ENCODE data around the gene CFAP43.
A peak's percentile ranks its signal among the peaks of the same experiment; 100 is the strongest.

The CFAP43 gene

GRCh38 chr10:104130041-104130440, 102.1 kb downstream of the CFAP43 start:
- no peak for DNase-seq

- no peak for DNase-seq
Observed at GRCh38 chr10:104128214-104128613, 104.0 kb downstream of the CFAP43 start.

DNA sequence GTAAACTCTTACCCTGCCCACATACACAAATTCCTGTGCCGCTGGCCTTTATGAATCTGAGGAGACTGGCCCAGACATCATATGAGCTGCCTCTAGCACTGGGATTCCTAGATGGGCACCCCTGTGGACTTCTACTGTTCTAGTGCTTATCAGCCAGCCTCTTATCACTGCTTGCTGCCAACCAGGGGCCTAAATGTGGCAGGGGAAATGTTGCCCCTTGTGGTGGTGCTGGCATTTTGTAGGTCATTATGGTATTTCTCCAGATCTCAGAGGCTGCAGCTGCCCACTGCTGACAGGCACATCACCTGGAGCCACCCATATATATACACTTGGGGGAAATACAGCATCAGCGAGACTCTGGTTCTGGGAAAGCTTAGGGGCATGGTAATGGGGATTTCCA, 104.8 kb downstream of the CFAP43 start:
- no peak for DNase-seq

GRCh38 chr10:104123397-104123796, 108.8 kb downstream of the CFAP43 start:
- peak; percentile 36 for DNase-seq

DNA sequence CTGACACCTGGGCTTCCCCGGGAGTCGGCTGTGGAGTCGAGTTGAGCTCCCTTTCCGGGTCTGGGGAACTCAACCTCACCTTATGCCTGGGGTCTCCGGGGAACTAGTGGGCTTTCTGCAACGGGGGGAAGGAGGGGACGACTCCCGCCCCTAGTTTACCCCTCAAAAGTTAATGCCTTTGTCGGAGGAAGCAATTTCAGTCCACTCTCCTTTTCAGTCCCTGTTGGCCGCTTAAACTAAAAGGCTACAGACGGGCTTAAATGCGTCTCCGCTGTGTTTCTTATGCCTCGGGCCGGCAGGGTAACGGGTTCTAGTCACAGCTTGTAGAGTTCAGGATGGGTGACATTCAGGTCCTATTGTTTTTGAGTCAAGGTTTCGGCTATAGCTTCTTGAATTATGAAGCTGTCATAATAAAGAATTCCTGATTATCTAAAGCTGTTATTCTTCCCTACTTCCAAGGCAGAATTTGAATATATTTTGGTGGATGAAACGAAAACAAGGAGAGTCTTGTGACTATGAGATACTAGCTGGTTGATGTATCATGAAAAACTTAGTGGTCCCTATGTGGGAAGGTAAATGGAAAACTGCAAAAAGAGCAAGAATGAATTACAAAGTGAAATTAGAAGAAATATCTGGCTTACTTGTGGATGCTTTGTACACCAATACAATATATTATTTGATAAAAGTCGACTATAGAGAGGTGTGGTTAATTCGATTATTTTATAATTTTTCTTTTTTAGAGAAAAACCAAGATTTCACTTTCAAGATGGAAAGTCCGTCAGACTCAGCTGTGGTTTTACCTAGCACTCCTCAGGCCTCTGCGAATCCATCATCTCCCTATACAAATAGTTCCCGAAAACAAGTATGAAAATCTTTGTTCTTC, 109.7 kb downstream of the CFAP43 start:
- DNase-seq, result no peak

DNA sequence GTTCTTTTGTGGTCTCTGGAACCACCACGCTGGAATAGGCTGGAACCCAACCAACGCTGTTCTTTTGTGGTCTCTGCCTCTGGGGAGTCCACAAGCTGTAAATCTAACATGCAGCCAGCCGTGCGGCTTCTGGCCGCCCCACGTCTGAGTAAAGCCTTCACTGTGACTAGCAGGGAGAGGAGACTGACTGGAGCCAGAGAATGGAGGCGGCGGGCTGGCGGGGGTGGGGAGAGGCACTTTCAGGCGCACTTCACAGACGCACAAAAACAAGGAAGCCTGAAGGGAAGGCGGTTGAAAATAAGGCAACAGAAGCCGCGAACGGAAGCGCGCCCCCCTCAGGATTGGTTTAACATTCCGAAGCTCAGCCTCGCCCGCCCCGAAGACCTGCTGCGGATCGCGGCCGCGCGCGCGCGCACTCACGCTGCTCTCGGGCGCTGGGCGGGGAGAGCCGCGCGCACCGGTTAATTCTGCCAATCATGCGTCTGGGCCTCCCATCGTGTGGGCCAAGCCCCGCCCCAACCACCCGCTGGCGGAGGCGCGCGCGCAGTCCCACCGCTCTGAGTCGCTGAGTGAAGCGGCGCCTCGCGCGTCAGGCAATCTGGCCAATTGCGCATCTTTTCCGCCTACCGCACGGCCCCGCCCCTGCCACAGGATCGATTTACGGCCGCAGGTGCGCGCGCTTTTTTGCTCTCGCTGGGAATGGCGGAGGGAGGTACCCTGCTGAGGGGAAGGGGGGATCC, 110.5 kb downstream of the CFAP43 start, which contains the start of gene SFR1:
SFR1 (plus strand) TSS at position 687 of the 740 bp plus-strand sequence; CDS start at position 700, 13 bp downstream.
- peak; percentile 99 for DNase-seq

DNA sequence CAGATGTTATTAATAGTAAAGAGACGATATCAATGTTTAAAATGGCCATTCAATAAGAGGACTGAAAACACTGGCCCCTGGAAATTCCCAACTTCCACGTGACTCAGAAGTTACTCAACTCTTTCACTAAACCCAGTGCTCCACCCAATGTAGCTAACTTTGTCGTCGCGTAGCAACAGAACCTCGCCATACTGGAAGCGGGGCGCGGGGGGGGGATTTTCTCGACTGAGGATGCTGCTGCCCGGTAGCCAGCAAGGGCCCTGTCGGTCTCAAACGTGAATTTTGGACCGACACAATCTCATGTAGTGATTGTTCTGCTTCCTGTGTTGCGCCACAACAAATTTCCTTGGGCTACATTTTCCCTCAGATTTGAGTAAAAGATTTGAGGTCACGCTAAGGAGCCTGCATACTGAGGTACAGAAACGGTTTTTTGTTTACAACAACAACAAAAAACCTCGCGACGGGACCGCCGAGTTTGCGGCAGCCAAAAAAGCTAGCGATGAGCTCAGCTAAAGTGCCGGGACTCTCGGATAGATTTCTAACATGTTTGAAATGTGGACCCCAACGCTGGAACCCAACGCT, 111.2 kb downstream of the CFAP43 start:
- peak; percentile 97 for DNase-seq

GRCh38 chr10:104120512-104120902, 111.7 kb downstream of the CFAP43 start:
- no peak for DNase-seq

- no peak for DNase-seq
Observed at GRCh38 chr10:104119996-104120395, 112.2 kb downstream of the CFAP43 start.

- DNase-seq, result no peak
Observed at GRCh38 chr10:104117839-104118323, 114.3 kb downstream of the CFAP43 start.

DNA sequence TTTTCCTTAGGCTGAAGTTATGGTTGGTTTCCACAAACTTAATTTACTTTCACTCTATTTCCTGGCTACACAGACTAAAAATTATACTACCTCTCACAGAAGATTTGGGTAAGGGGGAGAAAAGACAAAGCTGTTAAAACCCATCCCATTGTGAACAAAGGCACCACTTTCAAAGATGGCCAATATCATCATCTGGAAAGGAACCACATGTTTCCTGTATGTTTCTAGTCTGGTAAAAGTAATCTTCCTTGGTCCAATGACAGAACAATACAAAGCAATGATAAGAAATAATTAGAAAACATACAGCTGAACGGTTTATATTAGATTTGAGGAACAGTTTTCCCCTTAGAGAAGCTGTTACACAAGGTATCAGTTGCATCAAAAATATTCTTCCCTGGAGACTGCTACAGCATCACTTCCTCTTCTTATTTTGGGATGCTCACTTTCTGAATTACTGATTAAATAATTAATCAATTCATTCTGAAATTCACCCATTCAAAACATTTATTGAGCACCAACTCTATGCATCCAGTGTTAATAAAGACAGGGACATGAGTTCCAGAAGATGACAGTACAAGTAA, 118.7 kb downstream of the CFAP43 start:
- no peak for DNase-seq

GRCh38 chr10:104109908-104110662, 122.1 kb downstream of the CFAP43 start:
- peak; percentile 30 for DNase-seq

GRCh38 chr10:104104926-104105325, 127.2 kb downstream of the CFAP43 start:
- no peak for DNase-seq

GRCh38 chr10:104104418-104104817, 127.7 kb downstream of the CFAP43 start:
- no peak for DNase-seq

DNA sequence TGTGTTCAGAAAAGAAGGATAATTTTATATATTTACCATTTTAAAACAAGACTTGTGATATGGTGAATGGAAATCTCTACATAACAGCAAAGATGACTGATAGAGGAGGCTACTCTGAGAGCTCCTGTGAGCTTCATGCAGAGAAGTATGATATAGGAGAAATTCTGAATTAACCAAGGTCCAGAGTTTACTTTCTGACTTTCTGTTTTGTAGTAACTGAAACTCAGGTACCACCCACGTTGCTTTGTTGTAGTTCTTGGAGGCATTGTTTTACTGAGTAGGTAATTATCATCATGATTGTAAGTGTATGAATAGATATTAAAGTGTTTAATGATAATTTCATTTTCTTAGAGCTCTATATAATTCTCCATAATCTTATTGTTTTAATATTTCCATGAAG, 128.2 kb downstream of the CFAP43 start:
- DNase-seq, result no peak

DNA sequence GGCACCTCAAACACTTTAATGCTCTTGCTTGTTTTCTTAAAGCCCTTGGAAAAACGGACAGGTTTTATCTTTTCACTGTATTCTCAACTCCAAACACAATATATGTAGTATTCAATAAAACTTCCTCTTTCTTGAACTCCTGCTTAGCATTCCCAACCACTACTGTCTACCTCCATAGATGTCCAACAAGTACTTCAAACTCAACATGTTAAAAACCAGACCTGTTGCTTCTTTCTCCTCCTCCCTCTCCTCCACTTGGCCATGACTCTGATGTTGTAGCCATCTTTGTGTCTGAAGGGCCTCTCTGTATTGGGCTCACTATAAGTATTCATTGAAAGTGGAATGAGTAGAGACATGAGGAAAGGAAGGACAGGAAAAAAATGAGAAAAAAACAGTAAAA, 130.3 kb downstream of the CFAP43 start:
- DNase-seq, result no peak

- DNase-seq, result no peak
Observed at GRCh38 chr10:104100795-104101194, 131.4 kb downstream of the CFAP43 start.

- DNase-seq, result no peak
Observed at GRCh38 chr10:104099941-104100340, 132.2 kb downstream of the CFAP43 start.

- no peak for DNase-seq
Observed at GRCh38 chr10:104099269-104099668, 132.9 kb downstream of the CFAP43 start.

DNA sequence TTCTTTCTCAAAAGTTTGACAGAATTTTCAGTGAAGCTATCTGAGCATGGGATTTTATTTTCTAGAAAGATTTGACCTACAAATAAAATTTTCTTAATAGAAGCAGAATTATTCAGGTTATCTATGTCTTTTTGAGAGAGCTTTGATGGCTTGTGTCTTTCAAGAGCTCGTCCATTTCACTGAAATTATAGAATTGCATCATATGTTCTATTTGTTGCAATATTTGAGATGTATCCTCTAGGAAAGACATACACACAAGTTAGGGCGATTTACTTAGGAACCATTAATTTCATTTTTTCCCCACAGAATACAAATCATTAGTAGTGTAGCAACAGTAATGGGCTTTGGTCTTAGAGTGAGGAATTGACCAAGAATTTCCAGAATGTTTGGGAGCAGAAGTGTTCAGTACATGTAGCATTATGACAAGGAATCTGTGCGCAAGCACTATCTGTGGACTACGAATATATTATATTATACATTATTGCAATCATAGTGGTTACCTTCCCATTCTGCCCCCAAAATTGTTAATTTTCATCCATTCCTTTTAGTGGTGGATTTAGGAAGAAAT, 133.7 kb downstream of the CFAP43 start:
- no peak for DNase-seq

DNA sequence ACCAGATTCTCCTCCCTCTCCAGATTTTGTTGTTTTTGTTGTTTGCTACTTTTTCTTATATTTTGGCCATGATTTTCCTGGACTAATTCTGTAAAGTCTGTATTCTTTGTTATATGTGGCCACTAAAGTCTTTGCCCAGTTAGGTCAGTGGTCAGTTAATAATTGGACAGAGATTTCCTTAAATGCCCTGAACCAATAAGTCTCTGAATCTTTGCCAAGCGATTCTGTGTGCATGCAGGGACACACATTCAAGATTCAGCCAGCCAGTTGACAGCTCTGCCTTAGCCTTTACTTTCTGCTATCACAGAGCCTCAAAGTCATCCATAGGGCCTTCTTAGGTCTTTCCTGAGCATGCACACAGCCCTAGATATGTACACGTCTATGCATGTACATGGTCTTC, 135.5 kb downstream of the CFAP43 start:
- no peak for DNase-seq

DNA sequence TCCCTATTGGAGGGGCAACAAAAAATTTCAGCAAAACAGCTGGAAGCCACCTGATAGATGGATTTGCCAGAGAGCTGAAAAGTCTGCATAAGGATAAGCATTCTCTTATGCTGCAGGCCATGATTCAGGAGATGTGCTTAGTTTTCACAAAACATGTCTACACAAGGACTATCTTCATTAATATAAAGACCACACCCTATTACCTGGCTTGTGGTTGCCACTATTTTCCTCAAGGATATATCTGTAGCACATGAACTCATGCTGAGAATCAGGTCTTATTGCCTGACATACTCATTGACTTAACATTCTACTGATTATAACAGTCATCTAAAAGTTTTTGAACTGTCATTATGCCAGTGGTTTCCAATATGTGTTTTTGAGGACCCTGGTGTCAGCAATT, 139.4 kb downstream of the CFAP43 start:
- no peak for DNase-seq
